C4-2B (cell line): ENCODE data around the gene AGPS.

Experiments
- ZFX ChIP-seq: fragments of 450-650 bp; IDR thresholded peaks from 2 replicates; pipeline ENCODE4 v1.6.1; 2017
- TF ChIP-seq, protein P1 (sequence below): fragments of 450-650 bp; conservative IDR thresholded peaks from 2 replicates; pipeline ENCODE4 v1.5.1; 2017; ENCODE audit warnings: mild to moderate bottlenecking

DNA sequence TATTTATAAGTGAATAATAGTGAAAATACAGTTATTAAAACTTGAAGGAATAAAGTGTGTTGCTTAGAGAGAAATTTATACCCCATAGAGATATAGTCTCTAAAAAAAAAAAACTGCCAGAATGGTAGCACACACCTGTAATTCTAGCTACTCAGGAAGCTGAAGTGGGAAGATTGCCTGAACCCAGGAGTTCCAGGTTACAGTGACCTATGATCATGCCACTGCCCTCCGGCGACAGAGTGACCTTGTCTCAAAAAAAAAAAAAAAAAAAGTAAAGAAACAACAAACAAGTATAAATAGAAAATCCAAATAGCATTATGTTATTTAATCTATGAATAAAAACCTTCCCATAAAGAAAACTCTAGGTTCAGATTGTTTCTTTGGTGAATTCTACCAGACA is 7.4 kb upstream of the AGPS start:
- TF ChIP-seq, protein P1, sequence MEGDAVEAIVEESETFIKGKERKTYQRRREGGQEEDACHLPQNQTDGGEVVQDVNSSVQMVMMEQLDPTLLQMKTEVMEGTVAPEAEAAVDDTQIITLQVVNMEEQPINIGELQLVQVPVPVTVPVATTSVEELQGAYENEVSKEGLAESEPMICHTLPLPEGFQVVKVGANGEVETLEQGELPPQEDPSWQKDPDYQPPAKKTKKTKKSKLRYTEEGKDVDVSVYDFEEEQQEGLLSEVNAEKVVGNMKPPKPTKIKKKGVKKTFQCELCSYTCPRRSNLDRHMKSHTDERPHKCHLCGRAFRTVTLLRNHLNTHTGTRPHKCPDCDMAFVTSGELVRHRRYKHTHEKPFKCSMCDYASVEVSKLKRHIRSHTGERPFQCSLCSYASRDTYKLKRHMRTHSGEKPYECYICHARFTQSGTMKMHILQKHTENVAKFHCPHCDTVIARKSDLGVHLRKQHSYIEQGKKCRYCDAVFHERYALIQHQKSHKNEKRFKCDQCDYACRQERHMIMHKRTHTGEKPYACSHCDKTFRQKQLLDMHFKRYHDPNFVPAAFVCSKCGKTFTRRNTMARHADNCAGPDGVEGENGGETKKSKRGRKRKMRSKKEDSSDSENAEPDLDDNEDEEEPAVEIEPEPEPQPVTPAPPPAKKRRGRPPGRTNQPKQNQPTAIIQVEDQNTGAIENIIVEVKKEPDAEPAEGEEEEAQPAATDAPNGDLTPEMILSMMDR, result no peak
- TF ChIP-seq ZFX, result no peak
